ENCODE measurements around the gene RAB12. TPM values are rescaled to one million over a fixed set of nuclear protein-coding genes. Genes with fewer than 3 reads are reported as not detected.
"Not testable (repeated sequence)": the region's sequence is repeated elsewhere in the genome, so short reads cannot be mapped to it uniquely, and the experiment has no call there.

RAB12 gene
- total RNA-seq, 2 experiments from 2014 or later: 13.5 to 15.4 TPM

- ChIA-PET POLR2A (no interaction called here), CTCF (no interaction called here)
- Mint-ChIP-seq H3K4me3 (no peak overlapping the region), H3K27me3 (no peaks in the 10 kb centered on the region), H3K36me3 (ENCODE audit: low read depth) (peaks cover 50% of the 10 kb centered on the region), H3K9me3 (no peaks in the 10 kb centered on the region), H3K27ac (peak overlapping the region; percentile 36), H3K4me1 (no peaks in the 10 kb centered on the region)
- DNase-seq: no peak
Measured at GRCh38 chr18:8635087-8635486, 25.9 kb downstream of the RAB12 start.

DNA sequence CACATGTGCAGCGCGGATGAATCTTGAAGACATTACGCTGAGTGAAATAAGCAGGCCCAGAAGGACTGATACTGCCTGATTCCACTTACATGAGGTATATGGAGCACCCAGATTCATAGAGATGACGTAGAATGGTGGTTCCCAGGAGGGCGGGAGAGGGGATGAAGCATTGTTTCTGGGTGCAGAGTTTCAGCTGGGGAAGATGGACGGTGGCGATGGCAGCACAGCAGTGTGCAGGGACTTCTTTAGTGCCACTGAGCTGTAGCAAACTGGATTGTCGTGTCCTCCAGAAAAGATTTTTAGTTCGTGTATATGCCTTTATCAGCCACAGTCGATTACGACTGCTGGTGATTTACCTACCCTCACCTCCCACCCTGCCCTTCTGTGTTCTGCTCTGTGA, 30.5 kb downstream of the RAB12 start:
- peaks cover 45% of the 10 kb centered on the region for H3K36me3 Mint-ChIP-seq (ENCODE audit: low read depth)
- no peak overlapping the region for H3K4me3 Mint-ChIP-seq
- CTCF ChIA-PET: interaction anchor here (1.0 kb wide), 1 partner anchor 34 kb away, joined by 3 read pairs; no protein-coding TSS in a partner anchor
- H3K9me3 Mint-ChIP-seq: no peaks in the 10 kb centered on the region
- POLR2A ChIA-PET: interaction anchor here (0.5 kb wide), 1 partner anchor 662 kb away, joined by 3 read pairs; no protein-coding TSS in a partner anchor
- H3K27me3 Mint-ChIP-seq: no peaks in the 10 kb centered on the region
- DNase-seq: no peak
- H3K4me1 Mint-ChIP-seq: no peaks in the 10 kb centered on the region
- H3K27ac Mint-ChIP-seq: no peak overlapping the region

- CTCF ChIA-PET: no interaction called here
- H3K36me3 Mint-ChIP-seq (ENCODE audit: low read depth): peaks cover 27% of the 10 kb centered on the region
- no peak overlapping the region for H3K4me3 Mint-ChIP-seq
- no peak overlapping the region for H3K27ac Mint-ChIP-seq
- no peaks in the 10 kb centered on the region for H3K9me3 Mint-ChIP-seq
- POLR2A ChIA-PET: no interaction called here
- no peaks in the 10 kb centered on the region for H3K4me1 Mint-ChIP-seq
- DNase-seq: no peak
- H3K27me3 Mint-ChIP-seq: peaks cover 10% of the 10 kb centered on the region
Measured at GRCh38 chr18:8643326-8643878, 34.2 kb downstream of the RAB12 start.

DNA sequence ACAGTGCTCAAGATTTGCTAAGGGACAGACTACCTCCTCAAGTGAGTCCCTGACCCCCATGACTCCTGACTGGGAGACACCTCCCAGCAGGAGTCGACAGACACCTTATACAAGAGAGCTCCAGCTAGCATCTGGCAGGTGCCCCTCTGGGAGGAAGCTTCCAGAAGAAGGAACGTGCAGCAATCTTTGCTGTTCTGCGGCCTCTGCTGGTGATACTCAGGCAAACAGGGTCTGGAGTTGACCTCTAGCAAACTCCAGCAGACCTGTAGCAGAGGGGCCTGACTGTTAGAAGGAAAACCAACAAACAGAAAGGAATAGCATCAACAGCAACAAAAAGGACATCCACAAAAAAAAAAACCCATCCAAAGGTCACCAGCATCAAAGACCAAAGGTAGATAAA, 38.1 kb downstream of the RAB12 start:
- H3K27me3 Mint-ChIP-seq: peaks cover 35% of the 10 kb centered on the region
- H3K4me3 Mint-ChIP-seq; DNase-seq; CTCF ChIA-PET; H3K36me3 Mint-ChIP-seq (ENCODE audit: low read depth); H3K27ac Mint-ChIP-seq; POLR2A ChIA-PET; H3K4me1 Mint-ChIP-seq; H3K9me3 Mint-ChIP-seq: not testable (repeated sequence)

- H3K36me3 Mint-ChIP-seq (ENCODE audit: low read depth); H3K27ac Mint-ChIP-seq; H3K4me3 Mint-ChIP-seq; POLR2A ChIA-PET; DNase-seq; H3K4me1 Mint-ChIP-seq; H3K9me3 Mint-ChIP-seq: not testable (repeated sequence)
- CTCF ChIA-PET: interaction anchor here (1.3 to 3.6 kb wide), 2 partner anchors 43 to 336 kb away, joined by 3 to 10 read pairs; no protein-coding TSS in a partner anchor
- peaks cover 41% of the 10 kb centered on the region for H3K27me3 Mint-ChIP-seq
Measured at GRCh38 chr18:8651478-8652261, 42.4 kb downstream of the RAB12 start.

DNA sequence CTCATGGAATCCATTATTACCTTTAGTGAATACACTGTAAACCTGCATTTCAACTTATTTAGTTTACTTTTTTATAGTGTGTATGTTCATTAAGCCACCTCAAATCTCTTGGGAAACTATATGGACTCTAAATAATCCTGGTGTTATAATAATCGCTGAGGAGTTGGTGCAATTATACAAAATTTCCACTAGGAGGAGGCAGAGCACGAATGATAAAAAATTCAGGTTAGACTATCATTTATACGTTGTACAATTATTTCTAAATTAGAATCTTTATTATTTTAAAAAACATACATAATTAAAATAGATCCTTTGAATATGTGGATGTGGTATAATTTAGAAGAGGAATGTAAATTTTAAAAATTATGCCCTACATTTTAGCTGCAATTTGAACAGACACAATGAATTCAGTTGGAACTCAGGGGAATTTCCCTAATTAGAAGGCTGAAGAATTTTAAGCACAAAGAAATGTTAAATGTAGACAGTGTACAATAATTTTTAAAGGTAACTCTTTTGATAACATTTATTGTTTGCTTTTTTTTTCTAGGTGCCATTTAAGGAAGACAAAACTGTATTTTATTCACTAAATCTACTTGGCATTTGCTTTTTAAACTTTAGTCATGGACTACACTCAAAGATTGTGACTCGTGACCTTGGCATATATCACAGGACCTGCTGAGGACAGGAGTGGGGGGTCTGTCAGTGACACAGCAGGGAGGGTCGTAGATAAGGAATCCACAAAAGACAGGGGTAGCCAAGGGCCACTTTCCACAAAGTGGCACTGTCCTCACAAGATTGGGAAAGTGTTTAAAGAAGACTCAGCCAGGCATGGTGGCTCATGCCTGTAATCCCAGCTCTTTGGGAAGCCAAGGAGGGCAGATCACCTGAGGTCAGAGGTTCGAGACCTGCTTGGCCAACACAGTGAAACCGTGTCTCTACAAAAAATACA, 45.5 kb downstream of the RAB12 start:
- Mint-ChIP-seq H3K27me3 (peaks cover 26% of the 10 kb centered on the region), H3K4me3 (no peak overlapping the region), H3K27ac (no peak overlapping the region), H3K36me3 (ENCODE audit: low read depth) (no peaks in the 10 kb centered on the region), H3K9me3 (no peaks in the 10 kb centered on the region), H3K4me1 (no peaks in the 10 kb centered on the region)
- DNase-seq: no peak
- POLR2A ChIA-PET: no interaction called here
- CTCF ChIA-PET: interaction anchor here (3.6 kb wide), 1 partner anchor 333 kb away, joined by 10 read pairs; no protein-coding TSS in a partner anchor

DNA sequence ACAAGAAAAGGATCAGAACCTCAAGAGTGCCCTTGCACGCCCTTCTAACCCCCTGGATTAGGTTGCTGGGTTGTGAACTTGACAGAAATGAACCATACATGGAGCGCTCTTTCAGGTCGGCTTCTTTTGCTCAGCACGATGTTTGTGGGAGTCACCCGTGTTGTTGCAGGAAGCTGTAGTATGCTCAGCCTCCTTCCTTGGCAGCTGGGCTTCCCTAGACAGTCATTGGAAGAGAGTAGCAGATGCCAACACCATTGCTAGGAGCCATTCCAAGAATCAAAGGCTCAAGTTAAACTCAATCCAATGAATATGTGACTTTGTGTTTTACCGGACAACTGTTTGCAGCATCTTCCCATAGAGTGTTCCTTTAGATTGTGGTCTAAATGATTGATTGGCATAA, 47.0 kb downstream of the RAB12 start:
- DNase-seq: no peak
- no peak overlapping the region for H3K4me3 Mint-ChIP-seq
- no peaks in the 10 kb centered on the region for H3K36me3 Mint-ChIP-seq (ENCODE audit: low read depth)
- H3K27me3 Mint-ChIP-seq: peaks cover 13% of the 10 kb centered on the region
- H3K27ac Mint-ChIP-seq: no peak overlapping the region
- no peaks in the 10 kb centered on the region for H3K4me1 Mint-ChIP-seq
- H3K9me3 Mint-ChIP-seq: no peaks in the 10 kb centered on the region
- CTCF ChIA-PET: no interaction called here
- POLR2A ChIA-PET: no interaction called here

DNA sequence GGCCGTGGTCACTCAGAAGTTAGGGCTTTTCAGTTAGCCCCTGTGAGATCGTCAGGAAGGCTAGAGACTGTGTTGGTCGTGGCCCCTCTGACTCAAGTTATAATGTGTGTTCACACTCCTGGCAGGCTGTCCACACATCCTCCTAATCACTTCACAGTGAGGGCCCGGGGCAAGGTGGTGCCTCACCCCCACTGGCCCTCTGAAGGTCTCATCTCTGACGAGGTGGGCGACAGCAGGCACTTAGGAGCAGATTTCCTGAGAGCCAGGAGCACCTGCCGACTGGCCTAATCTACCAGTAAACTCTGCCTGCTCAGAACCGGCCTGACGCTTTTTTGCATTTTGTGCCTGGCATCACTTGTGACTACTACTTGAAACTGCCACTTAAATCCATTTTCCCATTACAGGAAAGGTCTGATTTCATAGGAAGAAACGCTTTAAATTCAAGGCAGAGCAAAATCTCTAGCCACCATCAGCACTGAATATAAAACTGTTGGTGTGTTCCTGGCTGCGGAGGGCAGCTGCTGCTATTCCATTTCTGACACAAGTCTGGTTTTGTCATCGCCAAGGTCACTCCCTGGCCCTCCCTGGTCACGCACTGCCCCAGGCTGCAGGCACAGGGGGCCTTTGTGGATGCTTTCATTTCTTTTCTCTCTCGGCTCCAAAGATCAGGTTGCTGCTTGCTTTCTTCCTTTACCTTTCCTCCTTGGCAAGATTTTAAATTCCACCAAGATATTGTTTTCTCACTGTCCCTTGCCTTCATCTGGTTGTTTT, 48.0 kb downstream of the RAB12 start:
- H3K27me3 Mint-ChIP-seq: peaks cover 11% of the 10 kb centered on the region
- H3K4me1 Mint-ChIP-seq: no peaks in the 10 kb centered on the region
- no peak for DNase-seq
- H3K9me3 Mint-ChIP-seq: no peaks in the 10 kb centered on the region
- no peak overlapping the region for H3K27ac Mint-ChIP-seq
- ChIA-PET POLR2A (no interaction called here), CTCF (no interaction called here)
- H3K36me3 Mint-ChIP-seq (ENCODE audit: low read depth): no peaks in the 10 kb centered on the region
- no peak overlapping the region for H3K4me3 Mint-ChIP-seq

GRCh38 chr18:8657873-8658470, 48.7 kb downstream of the RAB12 start:
- H3K9me3 Mint-ChIP-seq: no peaks in the 10 kb centered on the region
- no peaks in the 10 kb centered on the region for H3K36me3 Mint-ChIP-seq (ENCODE audit: low read depth)
- no peak overlapping the region for H3K27ac Mint-ChIP-seq
- no peak for DNase-seq
- H3K4me3 Mint-ChIP-seq: no peak overlapping the region
- peaks cover 11% of the 10 kb centered on the region for H3K27me3 Mint-ChIP-seq
- POLR2A ChIA-PET: no interaction called here
- H3K4me1 Mint-ChIP-seq: no peaks in the 10 kb centered on the region
- CTCF ChIA-PET: interaction anchor here (0.6 kb wide), 1 partner anchor 63 kb away, joined by 3 read pairs; no protein-coding TSS in a partner anchor

DNA sequence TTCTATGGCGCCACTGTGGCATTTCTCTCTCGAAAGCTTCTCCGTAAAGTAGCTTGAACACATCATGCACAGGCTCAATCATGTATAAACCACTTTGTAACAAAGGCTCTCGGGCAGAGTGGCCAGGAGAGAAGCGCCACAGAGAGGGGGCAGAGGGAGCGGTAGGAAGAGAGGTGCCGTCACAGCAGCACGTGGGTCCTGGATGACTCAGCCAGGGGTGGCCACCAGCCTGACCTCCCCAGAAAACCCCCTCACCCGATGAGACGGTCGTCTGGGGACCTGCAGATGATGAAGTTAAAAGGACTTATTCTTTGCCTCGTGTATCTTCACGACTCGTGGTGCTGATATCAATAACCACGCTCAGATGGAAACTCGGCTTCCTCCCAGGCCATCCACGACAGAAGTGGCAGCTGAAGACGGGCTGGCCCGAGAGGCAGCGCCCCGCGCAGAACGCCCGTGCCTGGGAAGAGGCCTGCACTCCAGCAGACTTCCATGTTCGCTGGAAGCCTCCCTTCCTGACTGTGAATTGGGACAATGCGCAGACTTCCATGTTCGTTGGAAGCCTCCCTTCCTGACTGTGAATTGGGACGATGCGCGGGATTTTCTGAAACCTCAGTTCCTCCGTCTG, 49.7 kb downstream of the RAB12 start:
- ChIA-PET CTCF (no interaction called here), POLR2A (no interaction called here)

DNA sequence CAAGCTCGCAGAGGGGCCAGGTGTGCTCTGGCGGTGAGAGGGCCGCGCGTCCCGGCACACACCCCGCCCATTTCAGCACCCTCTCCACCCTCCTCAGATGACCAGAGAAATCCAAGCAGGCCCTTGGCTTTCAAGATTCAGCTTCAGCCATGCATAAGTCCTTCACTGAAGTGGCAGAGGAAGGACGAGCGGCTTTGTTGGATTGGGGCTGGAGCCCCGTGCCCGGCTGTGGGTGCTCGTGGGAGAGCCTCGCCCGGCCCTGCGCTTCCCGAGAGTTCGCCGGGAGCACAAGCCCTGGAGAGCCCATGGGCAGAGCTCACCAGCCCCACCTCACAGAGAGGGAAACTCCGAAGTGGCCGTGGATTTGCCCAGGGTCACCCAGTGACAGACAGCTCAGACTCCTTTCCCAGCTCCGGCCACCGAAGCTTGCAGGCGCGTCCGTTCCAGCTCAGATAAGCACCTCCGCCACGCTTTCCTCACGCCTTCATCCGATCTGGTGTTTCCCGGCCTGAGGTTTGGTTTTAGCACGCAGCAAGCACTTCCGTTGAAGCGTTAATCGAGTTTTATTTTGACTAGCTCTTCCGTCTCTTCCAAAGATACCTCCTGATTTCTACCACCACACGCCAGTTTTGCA, 50.5 kb downstream of the RAB12 start:
- Mint-ChIP-seq H3K9me3 (no peaks in the 10 kb centered on the region), H3K27me3 (peaks cover 1% of the 10 kb centered on the region), H3K4me1 (no peaks in the 10 kb centered on the region), H3K36me3 (ENCODE audit: low read depth) (no peaks in the 10 kb centered on the region), H3K27ac (no peak overlapping the region), H3K4me3 (no peak overlapping the region)
- DNase-seq: no peak
- POLR2A ChIA-PET: no interaction called here
- CTCF ChIA-PET: no interaction called here

More for the DNA sequence above, 49.7 kb downstream of the RAB12 start:
- no peak overlapping the region for H3K27ac Mint-ChIP-seq
- H3K9me3 Mint-ChIP-seq: no peaks in the 10 kb centered on the region
- H3K27me3 Mint-ChIP-seq: peaks cover 4% of the 10 kb centered on the region
- H3K36me3 Mint-ChIP-seq (ENCODE audit: low read depth): no peaks in the 10 kb centered on the region
- no peaks in the 10 kb centered on the region for H3K4me1 Mint-ChIP-seq
- no peak overlapping the region for H3K4me3 Mint-ChIP-seq
- DNase-seq: no peak
